ENCODE measurements around the gene MTFR2.
A peak's percentile ranks its signal among the peaks of the same experiment; 100 is the strongest.

Gene MTFR2

GRCh38 chr6:136288566-136289326, 38.6 kb upstream of the MTFR2 start:
- TF ChIP-seq CTCF (IDR thresholded peaks at IDR 0.05; ENCODE audit: insufficient read depth, low read depth, low read length, missing control alignments) = no peak
- H3K4me3 ChIP-seq (ENCODE audit: low read depth, low read length) = peak overlapping the region; percentile 93
- DNase-seq (ENCODE audit: low read depth) = peak; percentile 91

GRCh38 chr6:136284909-136285308, 34.8 kb upstream of the MTFR2 start:
- TF ChIP-seq CTCF (IDR thresholded peaks at IDR 0.05; ENCODE audit: insufficient read depth, low read depth, low read length, missing control alignments) = no peak
- no peak overlapping the region for H3K4me3 ChIP-seq (ENCODE audit: low read depth, low read length)
- no peak for DNase-seq (ENCODE audit: low read depth)

GRCh38 chr6:136282906-136283305, 32.8 kb upstream of the MTFR2 start:
- TF ChIP-seq CTCF (IDR thresholded peaks at IDR 0.05; ENCODE audit: insufficient read depth, low read depth, low read length, missing control alignments) = no peak
- no peak overlapping the region for H3K4me3 ChIP-seq (ENCODE audit: low read depth, low read length)
- no peak for DNase-seq (ENCODE audit: low read depth)

- TF ChIP-seq CTCF (IDR thresholded peaks at IDR 0.05; ENCODE audit: insufficient read depth, low read depth, low read length, missing control alignments) = no peak
- no peak overlapping the region for H3K4me3 ChIP-seq (ENCODE audit: low read depth, low read length)
- no peak for DNase-seq (ENCODE audit: low read depth)
These were observed 30.0 kb upstream of the MTFR2 start for GRCh38 chr6:136280032-136280609.

- no peak overlapping the region for H3K4me3 ChIP-seq (ENCODE audit: low read depth, low read length)
- TF ChIP-seq CTCF (IDR thresholded peaks at IDR 0.05; ENCODE audit: insufficient read depth, low read depth, low read length, missing control alignments) = no peak
- DNase-seq (ENCODE audit: low read depth) = no peak
These were observed 24.0 kb upstream of the MTFR2 start for GRCh38 chr6:136274062-136274461.

- DNase-seq (ENCODE audit: low read depth) = no peak
- no peak for TF ChIP-seq CTCF (IDR thresholded peaks at IDR 0.05; ENCODE audit: insufficient read depth, low read depth, low read length, missing control alignments)
- H3K4me3 ChIP-seq (ENCODE audit: low read depth, low read length) = no peak overlapping the region
These were observed 15.0 kb upstream of the MTFR2 start for GRCh38 chr6:136265101-136265500.

All from GM12865 (cell line).